ENCODE measurements around the gene PUS10. TPM values are rescaled to one million over a fixed set of nuclear protein-coding genes. Genes with fewer than 3 reads are reported as not detected.

PUS10 gene
- total and polyA plus RNA-seq, 2 of the 4 experiments (the other 2 are of a cell fraction) = 4.4 to 5.7 TPM

DNA sequence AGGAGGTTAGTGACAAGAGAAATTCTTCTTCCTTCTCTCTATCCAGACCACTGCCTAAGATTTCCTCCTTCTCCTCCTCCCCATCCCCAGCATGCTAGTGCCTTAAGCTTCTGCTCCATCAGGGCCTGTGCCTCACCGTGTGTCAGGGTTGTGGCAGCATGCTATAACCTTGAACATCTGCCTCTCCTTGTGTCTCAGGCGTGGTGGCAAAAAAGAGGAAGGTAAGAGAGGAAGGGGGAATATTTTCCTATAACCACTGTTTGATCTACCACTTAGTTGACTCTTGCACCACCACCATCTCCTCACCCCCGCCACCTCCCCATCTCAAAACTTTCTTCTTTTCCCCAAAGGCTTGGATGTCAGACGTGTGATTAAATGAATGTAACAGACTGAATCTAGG is 38.8 kb downstream of the PUS10 start:
- ChIA-PET POLR2A (ENCODE audit: unreplicated experiment) (no interaction called here), CTCF (no interaction called here)
- H3K36me3 ChIP-seq (ENCODE audit: control insufficient read depth, insufficient read depth, low read length) = no peaks in the 10 kb centered on the region
- dilution Hi-C loops (cut with HindIII; ENCODE audit: low sequenced_read_pairs, unreplicated experiment) (no loop called here), in situ Hi-C loops (cut with MboI; ENCODE audit: low sequenced_read_pairs) (no loop called here), intact Hi-C loops (cut with micrococcal nuclease) (no loop called here)
- no peak overlapping the region for H3K4ac ChIP-seq (ENCODE audit: low read depth, low read length)
- no peak overlapping the region for H4K91ac ChIP-seq (ENCODE audit: insufficient read depth, low read depth, low read length)
- no peaks in the 10 kb centered on the region for H3K27me3 ChIP-seq (ENCODE audit: control insufficient read depth, insufficient read depth, low read length)
- no peaks in the 10 kb centered on the region for H4K20me1 ChIP-seq (ENCODE audit: insufficient read depth, low read length)
- DNase-seq = no peak
- no peak overlapping the region for H3K23ac ChIP-seq (ENCODE audit: low read depth, low read length)
- H3K9ac ChIP-seq (ENCODE audit: low read depth, low read length) = no peak overlapping the region
- no peak overlapping the region for H3K4me2 ChIP-seq (ENCODE audit: low read depth, low read length)
- TF ChIP-seq MAZ (IDR thresholded peaks at IDR 0.05; ENCODE audit: borderline replicate concordance, low read depth, low read length) (no peak), FOS (IDR thresholded peaks at IDR 0.05; ENCODE audit: low read depth, low read length) (no peak), RFX5 (IDR thresholded peaks at IDR 0.05; ENCODE audit: low read depth, low read length) (no peak), RAD21 (IDR thresholded peaks at IDR 0.05; ENCODE audit: low read length) (no peak), RCOR1 (IDR thresholded peaks at IDR 0.05; ENCODE audit: insufficient replicate concordance, low read length) (no peak), MXI1 (IDR thresholded peaks at IDR 0.05; ENCODE audit: borderline replicate concordance, low read depth, low read length) (no peak), SMC3 (IDR thresholded peaks at IDR 0.05; ENCODE audit: low read depth, low read length) (no peak), MAFK (IDR thresholded peaks at IDR 0.05; ENCODE audit: low read depth, low read length) (no peak)
- H2BK120ac ChIP-seq (ENCODE audit: low read depth, low read length) = no peak overlapping the region
- H2BK20ac ChIP-seq (ENCODE audit: low read depth, low read length) = no peak overlapping the region
- no peak overlapping the region for H3K27ac ChIP-seq (ENCODE audit: insufficient read depth, low read length)
- no TSS peak for BruUV-seq (replicated peaks)
- no peak overlapping the region for H3K56ac ChIP-seq (ENCODE audit: extremely low read depth, insufficient read depth, low read length)
- H2BK5ac ChIP-seq (ENCODE audit: low read depth, low read length, poor library complexity, severe bottlenecking) = no peak overlapping the region
- H3K4me1 ChIP-seq (ENCODE audit: control insufficient read depth, insufficient read depth, low read length) = no peaks in the 10 kb centered on the region; the same call in 1 of the 2 replicates
- ATAC-seq (ENCODE audit: low read depth) = no peak
- no peaks in the 10 kb centered on the region for H3K9me3 ChIP-seq (ENCODE audit: control insufficient read depth, insufficient read depth, low read length)
- H4K8ac ChIP-seq (ENCODE audit: low read depth in 2 of 2, low read length in 2 of 2) = no peak overlapping the region
- H3K9me1 ChIP-seq (ENCODE audit: insufficient read depth, low read length) = peaks cover 2% of the 10 kb centered on the region; the same call in 1 of the 2 replicates
- no peak overlapping the region for H2AK9ac ChIP-seq (replicated peaks; ENCODE audit: low read depth, low read length, poor library complexity)
- H3K79me1 ChIP-seq (ENCODE audit: low read depth in 1 of 2, low read length in 2 of 2) = no peaks in the 10 kb centered on the region
- no peak overlapping the region for H3K4me3 ChIP-seq (ENCODE audit: insufficient read depth, low read depth, low read length)
- H2BK15ac ChIP-seq (ENCODE audit: low read depth, low read length) = no peak overlapping the region
- no CpG with 5 or more reads among the region's 4 CpGs for WGBS, 2 experiments (ENCODE audit: extremely low coverage in 2 of 2, insufficient read length in 1 of 2)
- no peak overlapping the region for H3K18ac ChIP-seq (ENCODE audit: low read depth, low read length)
- no peak overlapping the region for H3K14ac ChIP-seq (replicated peaks; ENCODE audit: low read depth, low read length)
- H4K5ac ChIP-seq (ENCODE audit: low read depth, low read length) = no peak overlapping the region
- H2AK5ac ChIP-seq (ENCODE audit: low read depth, low read length) = no peak overlapping the region
- H2AFZ ChIP-seq (replicated peaks; ENCODE audit: low read length, poor library complexity) = no peak overlapping the region
